HCT116 (cell line): ENCODE results near the gene MYO7B. TPM values are rescaled to one million over a fixed set of nuclear protein-coding genes. Genes with fewer than 3 reads are reported as not detected.

ENCODE experiments used
- ATAC-seq: fragments of 200-7000 bp; cut with Tn5 transposase; 2 replicates; pipeline ENCODE4 v1.9.1; 2020; ENCODE audit warnings: mild to moderate bottlenecking, moderate library complexity
- BruUV-seq: library from RNA; stranded (reverse); fragments of 400-500 nt; replicated peaks from 2 replicates; lab custom pipeline; 2021; lab: Mats Ljungman, UMichigan
- CTCF ChIA-PET: fragments of 300-600 bp; sonication (Branson Sonifier 250); formaldehyde crosslinking; loops from one replicate; lab custom pipeline; 2021; ENCODE audit warnings: antibody characterized with exemption; lab: Charles Lee
- POLR2A ChIA-PET: fragments of 300-600, 350-600 bp; sonication (Branson Sonifier 250); formaldehyde crosslinking; loops from one replicate; lab custom pipeline; 2021; ENCODE audit warnings: antibody characterized with exemption; lab: Charles Lee
- RAD21 ChIA-PET, 2 experiments: fragments of 300-600 bp; sonication (Branson Sonifier 250); formaldehyde crosslinking; loops; one replicate each; lab custom pipeline; 2023; ENCODE audit warnings: low total read pairs in 2 of 2; ENCODE audit not compliant: uncharacterized antibody in 2 of 2, unreplicated experiment in 2 of 2, low non-redundant PET in 1 of 2; lab: Charles Lee
- DNase-seq: peaks from one replicate; pipeline ENCODE4 v3.0.0-alpha.2; 2010; ENCODE audit warnings: low read depth, low spot score
- H2AFZ ChIP-seq: fragments of 200-600 bp; shearing (Covaris generic), sonication (generic); 2 replicates; pipeline ENCODE4 v1.6.1; 2017; ENCODE audit warnings: low read depth, mixed run types, mixed read lengths, antibody characterized with exemption, low read length; ENCODE audit not compliant: poor library complexity, severe bottlenecking
- H3K27ac ChIP-seq: 2 replicates; pipeline ENCODE4 v1.5.1; 2012; ENCODE audit warnings: low read depth, low read length
- H3K27me3 ChIP-seq: fragments of 200-600 bp; sonication (generic); 2 replicates; pipeline ENCODE4 v1.6.1; 2016; ENCODE audit warnings: mixed run types, low read length, mixed read lengths; ENCODE audit not compliant: insufficient read depth
- H3K36me3 ChIP-seq, 2 experiments: fragments of 200-500 bp in 1 of 2; fragments of 200-600 bp in 1 of 2; sonication (Bioruptor generic) in 1 of 2; sonication (generic) in 1 of 2; 2 replicates each; pipeline versions ENCODE4 v1.5.1 to v1.6.1; 2014 to 2016; ENCODE audit warnings: low read length in 2 of 2, inconsistent platforms in 1 of 2, mixed read lengths in 1 of 2, mixed run types in 1 of 2; ENCODE audit not compliant: insufficient read depth in 2 of 2, control insufficient read depth in 1 of 2
- H3K4me1 ChIP-seq, 2 experiments: fragments of 200-600 bp in 1 of 2; sonication (generic) in 1 of 2; 2 replicates each; pipeline versions ENCODE4 v1.5.1 to v1.6.1; 2012 to 2017; ENCODE audit warnings: low read length in 2 of 2, inconsistent platforms in 1 of 2, mild to moderate bottlenecking in 1 of 2, mixed read lengths in 1 of 2, mixed run types in 1 of 2, moderate library complexity in 1 of 2; ENCODE audit not compliant: insufficient read depth in 2 of 2, control insufficient read depth in 1 of 2
- H3K4me2 ChIP-seq: fragments of 200-600 bp; sonication (generic); 2 replicates; pipeline ENCODE4 v1.6.1; 2017; ENCODE audit warnings: mixed run types, low read length, mixed read lengths
- H3K4me3 ChIP-seq, 2 experiments: fragments of 200-600 bp in 1 of 2; sonication (generic) in 1 of 2; replicated peaks in 1 of 2; 2 replicates each; pipeline ENCODE4 v1.5.1; 2011 to 2016; ENCODE audit warnings: low read length in 2 of 2, control low read depth in 1 of 2, low read depth in 1 of 2, mild to moderate bottlenecking in 1 of 2, mixed read lengths in 1 of 2, mixed run types in 1 of 2
- H3K79me2 ChIP-seq: fragments of 200-600 bp; sonication (generic); 2 replicates; pipeline ENCODE4 v1.6.1; 2017; ENCODE audit warnings: mild to moderate bottlenecking, mixed run types, low read length, moderate library complexity, mixed read lengths; ENCODE audit not compliant: insufficient read depth
- H3K9ac ChIP-seq: fragments of 200-600 bp; sonication (generic); 2 replicates; pipeline ENCODE4 v1.6.1; 2016; ENCODE audit warnings: low read length, mixed read lengths
- H3K9me2 ChIP-seq: fragments of 200-600 bp; sonication (generic), shearing (Covaris generic); 2 replicates; pipeline ENCODE4 v1.6.1; 2017; ENCODE audit warnings: mixed run types, mild to moderate bottlenecking, moderate library complexity; ENCODE audit not compliant: insufficient read depth
- H3K9me3 ChIP-seq, 2 experiments: fragments of 200-500 bp in 1 of 2; fragments of 200-600 bp in 1 of 2; sonication (Bioruptor generic) in 1 of 2; sonication (generic) in 1 of 2; 2 replicates each; pipeline ENCODE4 v1.6.1; 2014 to 2017; ENCODE audit warnings: low read length in 2 of 2, mixed read lengths in 2 of 2, inconsistent platforms in 1 of 2, low read depth in 1 of 2, mild to moderate bottlenecking in 1 of 2, mixed run types in 1 of 2, moderate library complexity in 1 of 2; ENCODE audit not compliant: control insufficient read depth in 1 of 2, insufficient read depth in 1 of 2
- H4K20me1 ChIP-seq: fragments of 200-600 bp; sonication (generic), shearing (Covaris generic); 2 replicates; pipeline ENCODE4 v1.6.1; 2017; ENCODE audit warnings: mixed run types, mild to moderate bottlenecking, moderate library complexity; ENCODE audit not compliant: insufficient read depth
- CBX3 ChIP-seq: IDR thresholded peaks from 2 replicates; pipeline ENCODE4 v1.6.1; 2012; ENCODE audit warnings: low read depth
- EGR1 ChIP-seq: IDR thresholded peaks from 2 replicates; pipeline ENCODE4 v1.6.1; 2012; ENCODE audit warnings: low read depth
- ELF1 ChIP-seq: IDR thresholded peaks from 2 replicates; pipeline ENCODE4 v1.6.1; 2012; ENCODE audit warnings: low read depth, borderline replicate concordance
- EZH2 ChIP-seq: fragments of 200-600 bp; sonication (generic); IDR thresholded peaks from 2 replicates; pipeline ENCODE4 v1.6.1; 2017; ENCODE audit warnings: antibody characterized with exemption, mixed run types
- EZH2phosphoT487 ChIP-seq: fragments of 200-600 bp; IDR thresholded peaks from 2 replicates; pipeline ENCODE4 v1.6.1; 2018; ENCODE audit warnings: antibody characterized with exemption, borderline replicate concordance
- FOSL1 ChIP-seq: IDR thresholded peaks from 2 replicates; pipeline ENCODE4 v1.6.1; 2012; ENCODE audit warnings: low read depth
- JUND ChIP-seq: IDR thresholded peaks from 2 replicates; pipeline ENCODE4 v1.6.1; 2012
- MAX ChIP-seq: IDR thresholded peaks from 2 replicates; pipeline ENCODE4 v1.6.1; 2012
- POLR2A ChIP-seq: IDR thresholded peaks from 2 replicates; pipeline ENCODE4 v1.7.0; 2011; ENCODE audit warnings: borderline replicate concordance; ENCODE audit not compliant: insufficient read depth, insufficient read length; ENCODE audit errors: extremely low read depth
- RAD21 ChIP-seq: IDR thresholded peaks from 2 replicates; pipeline ENCODE4 v1.6.1; 2012; ENCODE audit warnings: low read depth, mild to moderate bottlenecking
- SIN3A ChIP-seq: IDR thresholded peaks from 2 replicates; pipeline ENCODE4 v1.6.1; 2012; ENCODE audit warnings: low read depth
- SRF ChIP-seq: IDR thresholded peaks from 2 replicates; pipeline ENCODE4 v1.6.1; 2012; ENCODE audit warnings: low read depth
- YY1 ChIP-seq: IDR thresholded peaks from 2 replicates; pipeline ENCODE4 v1.6.1; 2011; ENCODE audit warnings: low read length, low read depth, moderate library complexity, mild to moderate bottlenecking; ENCODE audit not compliant: insufficient replicate concordance; ENCODE audit errors: extremely low read depth
- intact Hi-C: fragments of 100-400 bp; cut with micrococcal nuclease; formaldehyde crosslinking; loops from 2 replicates; pipeline ENCODE4 v1.10.0; 2022
- total RNA-seq: library from RNA; stranded (reverse); gene quantifications from one replicate; pipeline ENCODE4 v1.2.1, GENCODE V29; 2021; ENCODE audit not compliant: unreplicated experiment

MYO7B gene
- total RNA-seq, 1 experiment from 2014 or later = 0.07 TPM

- H4K20me1 ChIP-seq = no peaks in the 10 kb centered on the region
- DNase-seq (no peak), ATAC-seq (no peak)
- no peaks in the 10 kb centered on the region for H3K36me3 ChIP-seq
- no peak for TF ChIP-seq JUND
- TF ChIP-seq EZH2 = no peak
- TF ChIP-seq MAX = no peak
- no peak for TF ChIP-seq SIN3A
- TF ChIP-seq CBX3 = no peak
- TF ChIP-seq EZH2phosphoT487 = no peak
- TF ChIP-seq FOSL1 = no peak
- no peak for TF ChIP-seq ELF1
- no peak for TF ChIP-seq RAD21
- TF ChIP-seq POLR2A = no peak
- no peak for TF ChIP-seq EGR1
- no peak for TF ChIP-seq SRF
- no peak for TF ChIP-seq YY1
- H3K9me2 ChIP-seq = no peaks in the 10 kb centered on the region
- H3K79me2 ChIP-seq = no peaks in the 10 kb centered on the region
- RAD21 ChIA-PET = no interaction called here
- CTCF ChIA-PET = no interaction called here
- no peak overlapping the region for H3K4me3 ChIP-seq
- POLR2A ChIA-PET = no interaction called here
- H3K9ac ChIP-seq = no peak overlapping the region
- intact Hi-C loops = no loop called here
- H3K9me3 ChIP-seq = no peaks in the 10 kb centered on the region
- H3K27ac ChIP-seq = no peak overlapping the region
- H3K4me2 ChIP-seq = no peak overlapping the region
- peaks cover 7 to 9% of the 10 kb centered on the region in 2 experiments for H3K4me1 ChIP-seq
- H2AFZ ChIP-seq = no peak overlapping the region
- H3K27me3 ChIP-seq = no peaks in the 10 kb centered on the region
- no TSS peak for BruUV-seq
These were observed 97.4 kb downstream of the MYO7B start for GRCh38 chr2:127632592-127633489.
